CD14-positive monocyte (primary cell): Measurements from ENCODE around the gene GASK1A. TPM values are rescaled to one million over a fixed set of nuclear protein-coding genes. Genes with fewer than 3 reads are reported as not detected.

Experiments used
- DNase-seq, 3 donors: peaks; one replicate each; pipeline ENCODE4 v3.0.0-alpha.2; 2011 to 2022
- H2AFZ ChIP-seq: 2 replicates; pipeline ENCODE4 v1.6.0; 2012; ENCODE audit warnings: mild to moderate bottlenecking, low read depth, low read length, inconsistent platforms; ENCODE audit not compliant: insufficient read depth, poor library complexity, severe bottlenecking
- H3K27ac ChIP-seq, 2 donors: 1 replicate in 1 of 2; 2 replicates in 1 of 2; pipeline ENCODE4 v1.5.1; 2012 to 2013; ENCODE audit warnings: low read length in 2 of 2, control low read depth in 1 of 2, inconsistent platforms in 1 of 2, low read depth in 1 of 2, mild to moderate bottlenecking in 1 of 2
- H3K27me3 ChIP-seq, 2 donors: one replicate each; pipeline versions ENCODE4 v1.6.0 to v1.6.1; 2011 to 2013; ENCODE audit warnings: low read length in 2 of 2; ENCODE audit not compliant: control insufficient read depth in 2 of 2, insufficient read depth in 2 of 2
- H3K36me3 ChIP-seq, 2 donors: replicated peaks in 1 of 2; 1 replicate in 1 of 2; 2 replicates in 1 of 2; pipeline versions ENCODE4 v1.5.1 to v1.6.1; 2012 to 2013; ENCODE audit warnings: low read length in 2 of 2, control low read depth in 1 of 2, inconsistent platforms in 1 of 2, mild to moderate bottlenecking in 1 of 2; ENCODE audit not compliant: insufficient read depth in 2 of 2, control insufficient read depth in 1 of 2
- H3K4me1 ChIP-seq, 2 donors: 1 replicate in 1 of 2; 2 replicates in 1 of 2; pipeline versions ENCODE4 v1.5.1 to v1.6.1; 2012 to 2013; ENCODE audit warnings: low read length in 2 of 2, control low read depth in 1 of 2, inconsistent platforms in 1 of 2, mild to moderate bottlenecking in 1 of 2, moderate library complexity in 1 of 2; ENCODE audit not compliant: insufficient read depth in 2 of 2, control insufficient read depth in 1 of 2
- H3K4me2 ChIP-seq: replicated peaks from 2 replicates; pipeline ENCODE3; 2012; ENCODE audit warnings: low read length, moderate library complexity, mild to moderate bottlenecking; ENCODE audit not compliant: poor library complexity, severe bottlenecking; ENCODE audit errors: extremely low read depth
- H3K4me3 ChIP-seq, 3 experiments: fragments of 200-600 bp in 1 of 3; sonication (generic) in 1 of 3; replicated peaks in 1 of 3; 1 replicate in 2 of 3; 2 replicates in 1 of 3; pipeline ENCODE4 v1.5.1; 2011 to 2013; ENCODE audit warnings: low read length in 3 of 3, mild to moderate bottlenecking in 3 of 3, control low read depth in 2 of 3, low read depth in 2 of 3, inconsistent platforms in 1 of 3, moderate library complexity in 1 of 3
- H3K79me2 ChIP-seq: 2 replicates; pipeline ENCODE4 v1.6.0; 2012; ENCODE audit warnings: mild to moderate bottlenecking, control low read depth, inconsistent platforms, low read length, moderate library complexity; ENCODE audit not compliant: insufficient read depth
- H3K9ac ChIP-seq: 2 replicates; pipeline ENCODE4 v1.6.0; 2017; ENCODE audit warnings: low read length, mild to moderate bottlenecking; ENCODE audit not compliant: insufficient read depth, poor library complexity, severe bottlenecking
- H3K9me3 ChIP-seq, 2 donors: replicated peaks in 1 of 2; 1 replicate in 1 of 2; 2 replicates in 1 of 2; pipeline versions ENCODE4 v1.5.1 to v1.6.1; 2012 to 2013; ENCODE audit warnings: low read length in 2 of 2, control low read depth in 1 of 2; ENCODE audit not compliant: control insufficient read depth in 1 of 2, insufficient read depth in 1 of 2
- H4K20me1 ChIP-seq: 2 replicates; pipeline ENCODE4 v1.6.0; 2012; ENCODE audit warnings: mild to moderate bottlenecking, low read length, control low read depth, moderate library complexity; ENCODE audit not compliant: insufficient read depth
- H3K27ac Mint-ChIP-seq, 7 donors: one replicate each; pipeline ENCODE4 v1.8.0; 2020; ENCODE audit warnings: mild to moderate bottlenecking in 7 of 7, mixed read lengths in 7 of 7, moderate library complexity in 6 of 7, inconsistent platforms in 2 of 7
- H3K27me3 Mint-ChIP-seq, 3 donors: one replicate each; pipeline ENCODE4 v1.8.0; 2021 to 2022; ENCODE audit warnings: low read depth in 3 of 3, mild to moderate bottlenecking in 3 of 3, mixed read lengths in 3 of 3, moderate library complexity in 3 of 3, inconsistent platforms in 1 of 3
- H3K36me3 Mint-ChIP-seq, 2 donors: one replicate each; pipeline ENCODE4 v1.8.0; 2020; ENCODE audit warnings: mixed read lengths in 2 of 2, inconsistent platforms in 1 of 2, mild to moderate bottlenecking in 1 of 2
- H3K4me1 Mint-ChIP-seq: one replicate; pipeline ENCODE4 v1.8.0; 2020; ENCODE audit warnings: mild to moderate bottlenecking, mixed read lengths
- H3K4me3 Mint-ChIP-seq, 2 donors: one replicate each; pipeline ENCODE4 v1.8.0; 2020; ENCODE audit warnings: mild to moderate bottlenecking in 2 of 2, mixed read lengths in 2 of 2, moderate library complexity in 1 of 2
- H3K9me3 Mint-ChIP-seq, 7 donors: one replicate each; pipeline ENCODE4 v1.8.0; 2020 to 2022; ENCODE audit warnings: mixed read lengths in 7 of 7, mild to moderate bottlenecking in 6 of 7, moderate library complexity in 6 of 7, inconsistent platforms in 2 of 7
- CTCF ChIP-seq: fragments of 200-600 bp; IDR thresholded peaks from one replicate; pipeline ENCODE4 v1.8.0; 2022; ENCODE audit warnings: antibody characterized with exemption, mild to moderate bottlenecking
- WGBS: methylation state at CpG from one replicate; pipeline ENCODE4 v1.1.5; 2013; ENCODE audit warnings: missing lambda C conversion rate; ENCODE audit not compliant: insufficient coverage; 5-methylcytosine and 5-hydroxymethylcytosine counted together
- intact Hi-C, 2 donors: fragments of 100-400 bp; cut with micrococcal nuclease; formaldehyde crosslinking; loops; one replicate each; pipeline versions ENCODE4 v1.15.0 to v1.15.1; 2023
- polyA plus RNA-seq, 3 donors: library from polyadenylated mRNA; depleted of rRNA in 1 of 3; unstranded in 2 of 3; stranded (reverse) in 1 of 3; fragments of 300-500 nt in 2 of 3; fragments of >200 nt in 1 of 3; fragmentation: Illumina TruSeq in 2 of 3; gene quantifications; 1 replicate in 2 of 3; 2 replicates in 1 of 3; pipeline ENCODE4 v1.2.3, GENCODE V29; 2012 to 2021

GASK1A gene
- polyA plus RNA-seq, 3 donors, result 0.13 TPM; not detected in 2

- H3K4me3 ChIP-seq, result no peak overlapping the region
- H3K4me2 ChIP-seq, result no peak overlapping the region
- 94% methylated on average over 2 of the region's 5 CpGs for WGBS
- intact Hi-C loops, result no loop called here
- H3K9ac ChIP-seq, result no peak overlapping the region
- no peaks in the 10 kb centered on the region for H3K79me2 ChIP-seq
- no peaks in the 10 kb centered on the region for H3K27me3 Mint-ChIP-seq
- H4K20me1 ChIP-seq, result no peaks in the 10 kb centered on the region
- no peaks in the 10 kb centered on the region for H3K4me1 ChIP-seq
- TF ChIP-seq CTCF, result no peak
- no peaks in the 10 kb centered on the region for H3K4me1 Mint-ChIP-seq
- peaks cover 0 to 2% of the 10 kb centered on the region in 2 donors for H3K9me3 ChIP-seq
- H3K9me3 Mint-ChIP-seq, result peaks cover 2 to 13% (median 5%) of the 10 kb centered on the region in 7 donors
- H3K36me3 Mint-ChIP-seq, result no peaks in the 10 kb centered on the region
- H3K27ac ChIP-seq, result no peak overlapping the region
- no peaks in the 10 kb centered on the region for H3K36me3 ChIP-seq
- H3K4me3 Mint-ChIP-seq, result no peak overlapping the region
- no peaks in the 10 kb centered on the region for H3K27me3 ChIP-seq
- H3K27ac Mint-ChIP-seq, result no peak overlapping the region
- H2AFZ ChIP-seq, result no peak overlapping the region
- no peak for DNase-seq
Measured at GRCh38 chr3:43062040-43062563, 83.0 kb downstream of the GASK1A start.

DNA sequence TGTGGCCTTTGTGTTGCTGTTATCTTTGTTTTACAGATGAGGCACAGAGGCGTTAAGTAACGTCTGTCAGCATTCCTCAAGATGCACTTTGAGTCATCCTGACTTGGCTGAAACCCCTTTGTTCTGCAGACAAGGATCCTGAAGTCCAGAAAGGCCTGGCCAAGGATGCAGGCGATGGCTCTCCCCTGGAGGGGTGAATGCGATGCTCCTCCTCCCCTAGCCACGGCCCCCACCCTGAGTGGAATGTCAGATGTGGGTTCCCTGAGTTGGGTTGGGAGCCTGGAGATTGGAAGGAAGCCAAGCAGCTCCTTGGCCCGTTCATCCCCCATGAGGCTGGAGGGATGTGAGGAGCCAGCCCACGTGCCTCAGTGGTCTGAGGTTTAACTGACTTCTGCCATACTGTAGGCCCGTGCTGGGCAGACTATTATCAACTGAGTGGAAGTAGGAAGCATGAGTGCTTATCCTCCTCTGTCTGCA, 83.5 kb downstream of the GASK1A start:
- Mint-ChIP-seq H3K9me3 (peaks cover 2 to 13% (median 5%) of the 10 kb centered on the region in 7 donors), H3K27me3 (no peaks in the 10 kb centered on the region), H3K27ac (no peak overlapping the region), H3K4me1 (no peaks in the 10 kb centered on the region), H3K4me3 (no peak overlapping the region), H3K36me3 (no peaks in the 10 kb centered on the region)
- Histone ChIP-seq H3K4me3 (no peak overlapping the region), H3K9ac (no peak overlapping the region), H3K79me2 (no peaks in the 10 kb centered on the region), H2AFZ (no peak overlapping the region), H3K4me1 (no peaks in the 10 kb centered on the region), H3K27me3 (no peaks in the 10 kb centered on the region), H4K20me1 (no peaks in the 10 kb centered on the region), H3K36me3 (no peaks in the 10 kb centered on the region), H3K9me3 (peaks cover 0 to 2% of the 10 kb centered on the region in 2 donors), H3K4me2 (no peak overlapping the region), H3K27ac (no peak overlapping the region)
- 79% methylated on average over 6 of the region's 8 CpGs for WGBS
- no peak for TF ChIP-seq CTCF
- no peak for DNase-seq
- intact Hi-C loops, result no loop called here
